HEK293T (cell line): ENCODE results near the gene TDRD9.

Experiments
- CTCF ChIA-PET: fragments of 350-600 bp; formaldehyde crosslinking; extraction: SDS; loops from one replicate; lab custom pipeline; 2021; ENCODE audit warnings: antibody characterized with exemption, inconsistent platforms; lab: Yijun Ruan, JAX
- POLR2A ChIA-PET: fragments of 350-600 bp; formaldehyde crosslinking; extraction: SDS; loops from one replicate; lab custom pipeline; 2020; ENCODE audit warnings: antibody characterized with exemption, inconsistent platforms; lab: Yijun Ruan, JAX
- DNase-seq: peaks from one replicate; pipeline ENCODE4 v3.0.0; 2012; ENCODE audit warnings: mixed read lengths; ENCODE audit errors: extremely low spot score
- ARNT ChIP-seq: fragments of 450-650 bp; IDR thresholded peaks from 2 replicates; pipeline ENCODE4 v1.6.1; 2017; ENCODE audit warnings: mild to moderate bottlenecking
- BHLHE40 ChIP-seq: fragments of 450-650 bp; IDR thresholded peaks from 2 replicates; pipeline ENCODE4 v1.6.1; 2016; ENCODE audit warnings: mild to moderate bottlenecking, moderate library complexity, borderline replicate concordance
- CTBP1 ChIP-seq: fragments of 450-650 bp; IDR thresholded peaks from 2 replicates; pipeline ENCODE4 v1.6.1; 2016; ENCODE audit warnings: borderline replicate concordance
- ELF4 ChIP-seq: fragments of 450-650 bp; IDR thresholded peaks from 2 replicates; pipeline ENCODE4 v1.6.1; 2017; ENCODE audit warnings: antibody characterized with exemption
- FOXA1 ChIP-seq: fragments of 450-650 bp; IDR thresholded peaks from 2 replicates; pipeline ENCODE4 v1.6.1; 2016; ENCODE audit warnings: mild to moderate bottlenecking
- FOXK2 ChIP-seq: fragments of 450-650 bp; IDR thresholded peaks from 2 replicates; pipeline ENCODE4 v1.6.1; 2016; ENCODE audit warnings: mild to moderate bottlenecking
- FOXM1 ChIP-seq: fragments of 450-650 bp; IDR thresholded peaks from 2 replicates; pipeline ENCODE4 v1.6.1; 2017; ENCODE audit warnings: mild to moderate bottlenecking, borderline replicate concordance
- HDGF ChIP-seq: fragments of 450-650 bp; IDR thresholded peaks from 2 replicates; pipeline ENCODE4 v1.6.1; 2017; ENCODE audit warnings: antibody characterized with exemption, borderline replicate concordance
- L3MBTL2 ChIP-seq: fragments of 450-650 bp; conservative IDR thresholded peaks from 2 replicates; pipeline ENCODE4 v1.6.1; 2016; ENCODE audit warnings: mild to moderate bottlenecking
- LEF1 ChIP-seq: fragments of 450-650 bp; IDR thresholded peaks from 2 replicates; pipeline ENCODE4 v1.6.1; 2017; ENCODE audit warnings: mild to moderate bottlenecking, borderline replicate concordance
- NFRKB ChIP-seq: fragments of 450-650 bp; IDR thresholded peaks from 2 replicates; pipeline ENCODE4 v1.6.1; 2016; ENCODE audit warnings: mild to moderate bottlenecking, moderate library complexity
- SP1 ChIP-seq: fragments of 450-650 bp; IDR thresholded peaks from 2 replicates; pipeline ENCODE4 v1.6.1; 2017
- SUZ12 ChIP-seq: fragments of 450-650 bp; IDR thresholded peaks from 2 replicates; pipeline ENCODE4 v1.6.1; 2016; ENCODE audit warnings: mild to moderate bottlenecking
- TARDBP ChIP-seq: fragments of 450-650 bp; IDR thresholded peaks from 2 replicates; pipeline ENCODE4 v1.6.1; 2016
- ZNF384 ChIP-seq: fragments of 450-650 bp; IDR thresholded peaks from 2 replicates; pipeline ENCODE4 v1.6.1; 2016
- TF ChIP-seq, protein P1 (sequence below): fragments of 450-650 bp; IDR thresholded peaks from 2 replicates; pipeline ENCODE4 v1.6.1; 2016

Gene TDRD9

DNA sequence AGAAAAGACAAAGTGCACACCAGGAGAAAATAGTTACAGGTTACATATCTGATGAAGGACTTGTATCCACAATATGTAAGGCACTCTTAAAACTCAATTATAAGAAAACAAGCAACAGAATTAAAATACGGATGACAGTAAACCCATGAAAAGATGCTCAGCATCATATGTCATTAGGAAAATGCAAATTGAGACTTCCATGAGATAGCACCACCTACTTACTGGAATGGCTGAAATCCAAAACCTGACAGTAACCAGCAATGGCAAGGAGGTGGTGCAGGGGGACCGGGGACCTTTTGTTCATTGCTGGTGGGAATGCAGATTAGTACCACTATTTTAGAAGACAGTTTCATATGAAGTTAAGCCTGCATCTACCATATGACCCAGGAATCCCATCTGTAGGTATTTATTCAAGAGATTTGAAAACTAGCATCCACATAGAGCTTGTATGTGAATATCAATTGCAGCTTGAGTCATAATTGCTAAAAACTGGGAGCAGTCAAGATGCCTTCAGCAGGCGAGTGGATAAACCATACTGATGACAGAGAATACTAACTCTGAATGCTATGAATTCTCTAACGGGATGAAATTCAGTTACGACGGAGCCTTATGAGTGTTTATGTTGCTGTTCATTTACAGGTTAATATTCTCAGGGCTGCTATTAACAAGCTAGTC lies 113.3 kb downstream of the TDRD9 start:
- DNase-seq: no peak
- ChIA-PET CTCF (no interaction called here), POLR2A (no interaction called here)
- no peak for TF ChIP-seq ZNF384

DNA sequence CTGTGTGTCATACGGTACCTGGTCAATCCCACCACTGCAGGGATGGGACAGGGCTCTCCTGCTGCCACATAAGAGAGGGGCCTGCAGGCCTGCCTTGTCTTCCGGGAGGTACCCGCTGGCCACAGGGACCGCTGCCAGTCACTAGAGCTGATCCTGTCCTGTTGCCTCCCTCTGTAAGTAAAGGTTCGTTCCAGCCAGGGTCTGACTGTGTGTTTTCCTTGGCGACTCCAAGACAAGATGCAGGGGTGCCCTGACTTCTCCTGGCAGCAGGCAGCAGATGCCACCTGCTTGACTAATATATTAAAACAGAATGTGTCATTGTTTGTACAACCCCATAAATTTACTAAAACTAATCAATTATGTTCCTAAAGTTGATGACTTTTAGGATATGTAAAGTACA lies 115.8 kb downstream of the TDRD9 start:
- ChIA-PET CTCF (no interaction called here), POLR2A (no interaction called here)
- DNase-seq: no peak
- TF ChIP-seq HDGF: no peak
- no peak for TF ChIP-seq SP1
- TF ChIP-seq TARDBP: no peak
- no peak for TF ChIP-seq SUZ12
- no peak for TF ChIP-seq L3MBTL2
- TF ChIP-seq ZNF384: no peak
- no peak for TF ChIP-seq NFRKB
- TF ChIP-seq, protein P1, sequence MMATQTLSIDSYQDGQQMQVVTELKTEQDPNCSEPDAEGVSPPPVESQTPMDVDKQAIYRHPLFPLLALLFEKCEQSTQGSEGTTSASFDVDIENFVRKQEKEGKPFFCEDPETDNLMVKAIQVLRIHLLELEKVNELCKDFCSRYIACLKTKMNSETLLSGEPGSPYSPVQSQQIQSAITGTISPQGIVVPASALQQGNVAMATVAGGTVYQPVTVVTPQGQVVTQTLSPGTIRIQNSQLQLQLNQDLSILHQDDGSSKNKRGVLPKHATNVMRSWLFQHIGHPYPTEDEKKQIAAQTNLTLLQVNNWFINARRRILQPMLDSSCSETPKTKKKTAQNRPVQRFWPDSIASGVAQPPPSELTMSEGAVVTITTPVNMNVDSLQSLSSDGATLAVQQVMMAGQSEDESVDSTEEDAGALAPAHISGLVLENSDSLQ: no peak
- no peak for TF ChIP-seq FOXK2

DNA sequence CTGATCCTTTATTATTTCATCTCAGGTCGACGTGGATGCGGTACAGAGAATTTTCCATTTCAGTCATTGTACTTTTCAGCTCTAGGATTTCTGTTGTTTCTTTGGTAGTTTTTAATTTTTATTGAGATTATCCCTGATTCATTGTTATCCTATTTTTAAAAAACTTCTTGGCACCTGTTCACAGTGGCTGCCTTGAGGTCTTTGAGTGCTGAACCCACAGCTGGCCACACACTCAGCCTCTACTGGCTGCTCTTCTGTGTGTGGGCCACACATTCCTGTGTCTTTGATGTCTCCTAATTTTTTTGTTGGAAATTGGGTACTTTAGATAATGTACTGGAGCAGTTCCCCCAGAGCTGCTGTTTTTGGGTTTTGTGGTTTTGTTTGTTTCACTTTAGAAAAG lies 119.5 kb downstream of the TDRD9 start:
- ChIA-PET CTCF (no interaction called here), POLR2A (no interaction called here)
- TF ChIP-seq TARDBP (no peak), FOXK2 (no peak), L3MBTL2 (no peak)
- DNase-seq: no peak

DNA sequence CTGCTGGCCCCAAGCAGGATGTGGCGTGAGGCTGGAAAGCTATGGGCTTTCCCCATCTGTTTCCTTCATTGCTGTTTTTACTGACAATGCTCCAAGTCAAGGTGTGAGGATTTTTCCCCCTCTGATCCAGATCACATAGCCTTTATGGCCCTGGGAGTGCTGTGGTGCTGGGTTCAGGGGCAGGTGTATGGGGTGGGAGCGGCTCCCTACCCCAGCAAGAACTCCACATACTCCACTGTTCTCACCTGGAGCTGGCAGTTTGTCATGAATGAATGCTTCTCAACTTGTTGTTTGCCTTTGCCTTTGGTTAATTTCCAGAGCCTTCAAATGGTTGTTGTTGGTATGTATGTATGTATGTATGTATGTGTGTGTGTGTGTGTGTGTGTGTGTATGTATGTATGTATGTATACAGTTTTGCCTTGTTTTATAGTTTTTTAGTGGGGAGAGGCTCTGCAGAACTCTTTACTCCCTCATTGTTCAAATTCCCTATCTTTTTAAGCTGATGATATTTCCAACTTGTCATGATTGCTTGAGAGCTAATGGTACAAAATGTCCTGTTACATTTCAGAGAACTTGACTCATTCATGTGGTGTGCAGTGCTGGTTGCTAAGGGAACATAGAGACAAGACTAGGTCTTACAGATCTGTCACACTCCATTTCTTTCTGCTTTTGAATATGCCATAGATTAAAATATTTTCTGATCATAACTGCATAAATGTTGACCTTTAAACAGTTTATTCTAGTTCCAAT lies 120.7 kb downstream of the TDRD9 start:
- ChIA-PET CTCF (interaction anchor here (0.6 kb wide), 1 partner anchor 579 kb away, joined by 3 read pairs; no protein-coding TSS in a partner anchor), POLR2A (no interaction called here)
- DNase-seq: no peak
- TF ChIP-seq HDGF (no peak), ZNF384 (no peak), ARNT (no peak), L3MBTL2 (no peak), SP1 (no peak), ELF4 (no peak), CTBP1 (no peak)
- TF ChIP-seq, protein P1: no peak

DNA sequence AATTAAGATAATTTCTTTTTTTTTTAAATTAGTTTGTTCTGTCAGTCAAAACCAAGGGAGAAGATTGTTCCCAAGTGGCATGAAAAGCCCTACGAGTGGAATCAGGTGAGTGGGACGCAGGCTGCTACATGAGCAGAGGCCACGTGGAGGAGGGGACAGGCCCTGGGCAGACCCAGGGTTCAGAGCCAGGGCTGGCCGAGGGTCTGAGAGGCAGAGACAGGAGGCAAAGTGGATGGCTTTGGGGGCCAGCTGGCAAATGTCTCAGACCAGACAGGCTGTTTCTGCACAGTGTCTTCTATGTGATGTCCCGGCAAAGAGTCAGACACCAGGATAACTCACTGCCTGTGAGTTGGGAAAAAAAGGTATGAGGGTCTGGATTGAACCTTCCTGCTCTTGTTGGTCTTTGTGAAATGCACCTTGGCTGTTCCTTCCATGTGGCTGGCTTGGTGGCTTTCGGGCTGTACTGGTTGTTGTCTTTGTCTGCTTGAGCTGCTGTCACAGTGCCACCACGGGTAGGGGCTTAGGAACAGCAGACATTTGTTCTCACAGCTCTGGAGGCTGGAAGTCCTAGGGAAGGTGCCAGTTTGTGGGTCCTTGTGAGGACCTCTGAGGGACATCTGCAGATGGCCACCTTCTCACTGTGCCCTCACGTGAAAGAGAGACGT lies 121.5 kb downstream of the TDRD9 start:
- CTCF ChIA-PET: no interaction called here
- no peak for DNase-seq
- POLR2A ChIA-PET: no interaction called here
- no peak for TF ChIP-seq LEF1
- no peak for TF ChIP-seq FOXA1
- no peak for TF ChIP-seq CTBP1
- TF ChIP-seq, protein P1: no peak
- TF ChIP-seq ARNT: no peak
- TF ChIP-seq ZNF384: no peak
- TF ChIP-seq ELF4: no peak
- no peak for TF ChIP-seq BHLHE40

DNA sequence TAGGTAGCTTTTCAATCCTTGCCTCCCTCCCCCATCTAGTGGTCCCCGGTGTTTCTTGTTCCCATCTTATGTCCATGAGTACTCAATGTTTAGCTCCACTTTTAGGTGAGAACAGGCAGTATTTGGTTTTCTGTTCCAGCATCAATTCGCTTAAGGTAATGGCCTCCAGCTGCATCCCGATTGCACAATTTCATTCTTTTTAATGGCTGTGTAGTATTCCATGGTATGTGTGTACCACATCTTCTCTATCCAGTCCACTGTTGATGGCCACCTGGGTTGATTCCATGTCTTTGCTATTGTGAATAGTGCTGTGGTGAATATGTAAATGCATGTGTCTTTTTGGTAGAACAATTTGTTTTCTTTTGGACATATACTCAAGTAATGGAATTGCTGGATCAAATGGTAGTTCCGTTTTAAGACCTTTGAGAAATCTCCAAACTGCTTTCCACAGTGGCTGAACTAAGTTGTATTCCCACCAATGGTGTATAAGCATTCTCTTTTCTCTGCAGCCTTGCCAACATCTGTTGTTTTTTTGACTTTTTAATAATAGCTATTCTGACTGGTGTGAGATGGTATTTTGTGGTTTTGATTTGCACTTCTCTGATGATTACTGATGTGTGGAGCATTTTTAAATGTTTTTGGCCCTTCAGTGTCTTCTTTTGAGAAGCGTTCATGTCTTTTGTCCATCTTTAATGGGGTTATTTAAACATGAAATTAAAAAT lies 123.0 kb downstream of the TDRD9 start:
- TF ChIP-seq SP1 (no peak), FOXK2 (no peak), FOXA1 (no peak), FOXM1 (no peak), BHLHE40 (no peak), CTBP1 (no peak), SUZ12 (no peak), LEF1 (no peak), ARNT (no peak), TARDBP (no peak), ZNF384 (no peak), L3MBTL2 (no peak), ELF4 (no peak), HDGF (no peak), NFRKB (no peak)
- TF ChIP-seq, protein P1: no peak
- no peak for DNase-seq
- ChIA-PET CTCF (no interaction called here), POLR2A (no interaction called here)
